NB4 (cell line): ENCODE results near the gene BOD1.

ENCODE experiments used
- CTCF ChIP-seq: IDR thresholded peaks from one replicate; pipeline ENCODE4 v1.5.1; 2012; ENCODE audit warnings: low read depth, low read length
- MAX ChIP-seq: IDR thresholded peaks from 2 replicates; pipeline ENCODE4 v1.6.1; 2011; ENCODE audit warnings: low read depth, low read length
- POLR2A ChIP-seq: IDR thresholded peaks from 2 replicates; pipeline ENCODE4 v1.6.1; 2011; ENCODE audit warnings: mild to moderate bottlenecking; ENCODE audit not compliant: insufficient read length; ENCODE audit errors: extremely low read depth

- TF ChIP-seq POLR2A (no peak), CTCF (no peak), MAX (no peak)
These were observed 2.9 kb downstream of the BOD1 start for GRCh38 chr5:173613433-173614159.
